ENCODE results near the gene AGPS. TPM values are rescaled to one million over a fixed set of nuclear protein-coding genes. Genes with fewer than 3 reads are reported as not detected.
A peak's percentile ranks its signal among the peaks of the same experiment; 100 is the strongest.
"Not testable (repeated sequence)": the region's sequence is repeated elsewhere in the genome, so short reads cannot be mapped to it uniquely, and the experiment has no call there.

Gene AGPS
- total RNA-seq, 1 experiment from 2014 or later: 69.9 TPM

DNA sequence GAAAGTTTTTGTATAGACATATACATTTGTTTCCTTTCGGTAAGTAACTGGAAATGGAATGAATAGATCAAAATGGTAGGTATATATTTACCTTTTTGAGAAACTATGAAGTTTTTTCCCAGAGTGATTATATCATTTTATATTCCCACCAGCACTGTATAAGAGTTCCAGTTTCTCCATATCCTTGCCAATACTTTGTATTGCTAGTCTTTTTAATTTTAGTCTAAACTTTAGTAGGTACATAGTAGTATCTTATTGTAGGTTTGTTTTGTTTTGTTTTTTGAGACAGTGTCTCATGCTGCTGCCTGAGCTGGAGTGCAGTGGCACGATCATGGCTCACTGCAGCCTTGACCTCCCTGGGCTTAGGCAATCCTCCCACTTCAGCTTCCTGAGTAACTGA is 56.6 kb downstream of the AGPS start:
- Mint-ChIP-seq H3K9me3 (ENCODE audit: low read depth, unreplicated experiment) (no peaks in the 10 kb centered on the region), H3K27ac (ENCODE audit: unreplicated experiment) (no peak overlapping the region), H3K4me3 (ENCODE audit: low read depth, unreplicated experiment) (no peak overlapping the region), H3K27me3 (ENCODE audit: unreplicated experiment) (no peaks in the 10 kb centered on the region), H3K36me3 (ENCODE audit: insufficient read depth, unreplicated experiment) (peaks cover 8% of the 10 kb centered on the region), H3K4me1 (ENCODE audit: low read depth, unreplicated experiment) (no peaks in the 10 kb centered on the region)
- CTCF ChIA-PET: no interaction called here
- TF ChIP-seq, protein P1, sequence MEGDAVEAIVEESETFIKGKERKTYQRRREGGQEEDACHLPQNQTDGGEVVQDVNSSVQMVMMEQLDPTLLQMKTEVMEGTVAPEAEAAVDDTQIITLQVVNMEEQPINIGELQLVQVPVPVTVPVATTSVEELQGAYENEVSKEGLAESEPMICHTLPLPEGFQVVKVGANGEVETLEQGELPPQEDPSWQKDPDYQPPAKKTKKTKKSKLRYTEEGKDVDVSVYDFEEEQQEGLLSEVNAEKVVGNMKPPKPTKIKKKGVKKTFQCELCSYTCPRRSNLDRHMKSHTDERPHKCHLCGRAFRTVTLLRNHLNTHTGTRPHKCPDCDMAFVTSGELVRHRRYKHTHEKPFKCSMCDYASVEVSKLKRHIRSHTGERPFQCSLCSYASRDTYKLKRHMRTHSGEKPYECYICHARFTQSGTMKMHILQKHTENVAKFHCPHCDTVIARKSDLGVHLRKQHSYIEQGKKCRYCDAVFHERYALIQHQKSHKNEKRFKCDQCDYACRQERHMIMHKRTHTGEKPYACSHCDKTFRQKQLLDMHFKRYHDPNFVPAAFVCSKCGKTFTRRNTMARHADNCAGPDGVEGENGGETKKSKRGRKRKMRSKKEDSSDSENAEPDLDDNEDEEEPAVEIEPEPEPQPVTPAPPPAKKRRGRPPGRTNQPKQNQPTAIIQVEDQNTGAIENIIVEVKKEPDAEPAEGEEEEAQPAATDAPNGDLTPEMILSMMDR (IDR thresholded peaks at IDR 0.05; ENCODE audit: unreplicated experiment): no peak
- intact Hi-C loops (cut with micrococcal nuclease; ENCODE audit: unreplicated experiment): no loop called here
- no peak for DNase-seq
- no TSS peak for BruUV-seq (replicated peaks)

DNA sequence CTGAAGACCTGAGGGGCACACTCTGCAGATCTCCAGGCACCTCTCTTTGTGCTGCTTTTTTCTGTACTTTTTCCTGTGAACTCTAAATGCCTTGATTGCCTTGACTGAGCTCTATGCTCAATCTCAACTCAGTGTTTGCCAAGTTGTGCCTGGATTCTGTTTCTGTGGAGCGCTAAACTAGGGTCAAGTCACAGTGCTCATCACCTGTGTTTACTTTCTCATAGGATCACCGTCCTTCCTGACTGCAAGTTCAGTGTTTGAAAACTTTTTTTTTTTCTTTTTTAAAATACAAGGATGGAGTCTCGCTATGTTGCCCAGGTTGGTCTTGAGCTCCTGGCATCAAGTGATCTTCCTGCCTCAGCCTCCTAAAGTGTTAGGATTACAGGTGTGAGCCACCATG is 62.6 kb downstream of the AGPS start:
- Mint-ChIP-seq H3K36me3 (ENCODE audit: insufficient read depth, unreplicated experiment) (peaks cover 9% of the 10 kb centered on the region), H3K27ac (ENCODE audit: unreplicated experiment) (no peak overlapping the region)

DNA sequence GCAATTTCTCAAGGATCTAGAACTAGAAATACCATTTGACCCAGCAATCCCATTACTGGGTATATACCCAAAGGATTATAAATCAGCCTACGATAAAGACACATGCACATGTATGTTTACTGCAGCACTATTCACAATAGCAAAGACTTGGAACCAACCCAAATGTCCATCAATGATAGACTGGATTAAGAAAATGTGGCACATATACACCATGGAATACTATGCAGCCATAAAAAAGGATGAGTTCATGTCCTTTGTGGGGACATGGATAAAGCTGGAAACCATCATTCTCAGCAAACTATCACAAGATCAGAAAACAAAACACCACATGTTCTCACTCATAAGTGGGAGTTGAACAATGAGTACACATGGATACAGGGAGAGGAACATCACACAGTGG is 67.2 kb downstream of the AGPS start:
- CTCF ChIA-PET; H3K27ac Mint-ChIP-seq (ENCODE audit: unreplicated experiment); intact Hi-C loops (cut with micrococcal nuclease; ENCODE audit: unreplicated experiment); H3K4me1 Mint-ChIP-seq (ENCODE audit: low read depth, unreplicated experiment); DNase-seq; H3K36me3 Mint-ChIP-seq (ENCODE audit: insufficient read depth, unreplicated experiment); H3K27me3 Mint-ChIP-seq (ENCODE audit: unreplicated experiment); H3K4me3 Mint-ChIP-seq (ENCODE audit: low read depth, unreplicated experiment); H3K9me3 Mint-ChIP-seq (ENCODE audit: low read depth, unreplicated experiment); BruUV-seq (replicated peaks): not testable (repeated sequence)

More for the DNA sequence above, 62.6 kb downstream of the AGPS start:
- Mint-ChIP-seq H3K4me1 (ENCODE audit: low read depth, unreplicated experiment) (no peaks in the 10 kb centered on the region), H3K9me3 (ENCODE audit: low read depth, unreplicated experiment) (peaks cover 3% of the 10 kb centered on the region), H3K4me3 (ENCODE audit: low read depth, unreplicated experiment) (no peak overlapping the region), H3K27me3 (ENCODE audit: unreplicated experiment) (no peaks in the 10 kb centered on the region)
- DNase-seq: no peak
- CTCF ChIA-PET: no interaction called here
- TF ChIP-seq, protein P1 (IDR thresholded peaks at IDR 0.05; ENCODE audit: unreplicated experiment): no peak
- intact Hi-C loops (cut with micrococcal nuclease; ENCODE audit: unreplicated experiment): no loop called here
- no TSS peak for BruUV-seq (replicated peaks)

DNA sequence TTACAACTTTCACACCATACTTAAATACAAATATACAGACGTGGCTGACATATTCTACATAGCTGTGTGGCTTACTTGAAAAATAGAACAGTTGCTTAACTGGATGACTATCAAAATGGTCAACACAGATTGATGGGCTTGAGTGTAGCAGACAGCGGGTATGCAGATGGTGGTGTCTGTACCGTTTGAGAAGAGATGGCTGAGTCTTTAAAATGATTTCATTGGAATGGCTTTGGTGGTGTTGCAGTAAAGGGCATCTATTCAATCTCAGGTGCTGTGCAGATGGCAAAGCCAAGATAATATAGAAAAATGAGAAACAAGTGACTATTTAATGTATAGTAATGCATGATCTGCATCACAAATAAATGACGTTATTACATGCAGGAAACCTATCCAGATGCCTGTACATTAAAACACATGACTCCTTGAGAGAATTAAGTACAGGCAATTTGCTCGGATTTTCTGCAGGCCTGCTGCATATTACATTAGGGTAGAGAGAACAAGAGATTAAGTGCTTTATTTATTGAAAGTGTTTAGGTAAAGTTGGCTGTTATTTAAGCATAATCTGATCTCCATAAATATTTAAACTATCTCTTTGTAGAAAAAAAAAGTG is 68.5 kb downstream of the AGPS start:
- Mint-ChIP-seq H3K9me3 (ENCODE audit: low read depth, unreplicated experiment) (peaks cover 3% of the 10 kb centered on the region), H3K27ac (ENCODE audit: unreplicated experiment) (peak overlapping the region; percentile 36), H3K27me3 (ENCODE audit: unreplicated experiment) (no peaks in the 10 kb centered on the region), H3K4me3 (ENCODE audit: low read depth, unreplicated experiment) (no peak overlapping the region), H3K36me3 (ENCODE audit: insufficient read depth, unreplicated experiment) (peaks cover 14% of the 10 kb centered on the region), H3K4me1 (ENCODE audit: low read depth, unreplicated experiment) (no peaks in the 10 kb centered on the region)
- CTCF ChIA-PET: interaction anchor here (0.6 to 0.8 kb wide), 2 partner anchors 143 to 231 kb away, joined by 3 to 4 read pairs; no protein-coding TSS in a partner anchor
- TF ChIP-seq, protein P1 (IDR thresholded peaks at IDR 0.05; ENCODE audit: unreplicated experiment): no peak
- no peak for DNase-seq
- intact Hi-C loops (cut with micrococcal nuclease; ENCODE audit: unreplicated experiment): no loop called here
- no TSS peak for BruUV-seq (replicated peaks)

DNA sequence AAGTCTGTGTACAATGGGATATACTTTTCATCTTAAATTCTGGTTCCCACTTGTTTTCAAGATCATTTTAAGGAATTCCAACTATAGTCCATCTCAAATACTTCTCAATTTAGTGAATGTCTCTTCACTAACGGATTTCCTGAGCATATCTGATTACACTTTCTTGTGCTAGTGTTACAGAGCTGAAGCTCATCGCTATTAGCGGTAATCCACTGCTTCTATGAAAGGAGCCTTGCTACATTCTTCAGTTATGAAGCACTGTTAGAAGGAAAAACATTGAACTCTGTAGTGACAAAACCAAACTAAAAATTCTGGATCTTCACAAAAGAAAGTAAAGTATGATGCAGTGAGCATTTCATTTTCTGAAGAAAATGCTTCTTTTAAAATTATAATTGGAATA is 72.0 kb downstream of the AGPS start:
- DNase-seq: no peak
- Mint-ChIP-seq H3K27me3 (ENCODE audit: unreplicated experiment) (no peaks in the 10 kb centered on the region), H3K36me3 (ENCODE audit: insufficient read depth, unreplicated experiment) (peaks cover 9% of the 10 kb centered on the region), H3K4me3 (ENCODE audit: low read depth, unreplicated experiment) (no peak overlapping the region), H3K4me1 (ENCODE audit: low read depth, unreplicated experiment) (no peaks in the 10 kb centered on the region), H3K27ac (ENCODE audit: unreplicated experiment) (no peak overlapping the region), H3K9me3 (ENCODE audit: low read depth, unreplicated experiment) (no peaks in the 10 kb centered on the region)
- TF ChIP-seq, protein P1 (IDR thresholded peaks at IDR 0.05; ENCODE audit: unreplicated experiment): no peak
- BruUV-seq (replicated peaks): no TSS peak
- intact Hi-C loops (cut with micrococcal nuclease; ENCODE audit: unreplicated experiment): no loop called here
- CTCF ChIA-PET: no interaction called here
